HG02852 (cell line): ENCODE measurements around the gene AUTS2.

Experiments used
- ATAC-seq: cut with Tn5 transposase; IDR thresholded peaks from one replicate; pipeline ENCODE4 v1.9.1; 2021; ENCODE audit warnings: mild to moderate bottlenecking, moderate library complexity; ENCODE audit not compliant: unreplicated experiment

AUTS2 gene

GRCh38 chr7:70314221-70314620, 715.9 kb downstream of the AUTS2 start:
- ATAC-seq = no peak

GRCh38 chr7:70316745-70317144, 718.5 kb downstream of the AUTS2 start:
- ATAC-seq = no peak

DNA sequence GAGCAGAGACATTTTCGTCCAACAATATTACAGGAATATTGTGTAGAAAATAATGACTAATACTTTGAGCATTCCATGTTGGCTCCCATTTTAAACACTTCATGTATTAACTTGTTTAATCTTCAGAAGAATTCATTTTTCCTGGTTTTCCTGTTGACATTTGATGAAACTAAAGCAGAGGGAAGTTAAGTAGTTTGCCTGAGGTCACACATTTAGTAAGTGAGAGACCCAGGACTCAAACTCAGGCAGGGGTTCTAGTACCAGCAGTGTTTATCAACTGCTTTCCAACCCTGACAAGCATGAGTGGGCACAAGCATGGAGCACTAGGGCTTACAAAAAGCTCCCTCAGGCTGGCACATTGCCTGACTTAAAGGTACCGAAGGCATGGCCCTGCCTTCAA, 719.1 kb downstream of the AUTS2 start:
- ATAC-seq = no peak

- no peak for ATAC-seq
Measured at GRCh38 chr7:70318511-70318910, 720.2 kb downstream of the AUTS2 start.

DNA sequence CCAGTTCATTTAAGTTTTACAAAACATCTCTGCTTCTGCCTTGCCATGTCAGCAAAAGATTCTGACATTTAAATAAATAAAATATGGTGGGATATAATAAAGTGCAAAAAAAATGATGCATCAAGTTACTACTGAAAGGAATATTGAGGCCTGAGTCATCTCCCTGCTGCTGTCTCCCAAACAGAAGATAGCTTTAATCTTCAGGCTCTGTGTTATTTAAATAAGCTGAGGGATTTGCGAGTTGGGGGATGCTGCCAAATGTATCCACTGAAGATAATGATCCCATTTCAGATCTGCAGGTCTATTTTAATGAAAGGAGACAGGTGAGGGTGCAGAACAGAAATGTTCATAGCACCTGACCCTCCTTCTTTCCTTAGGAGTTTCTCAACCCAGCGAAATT, 720.8 kb downstream of the AUTS2 start:
- ATAC-seq = no peak

DNA sequence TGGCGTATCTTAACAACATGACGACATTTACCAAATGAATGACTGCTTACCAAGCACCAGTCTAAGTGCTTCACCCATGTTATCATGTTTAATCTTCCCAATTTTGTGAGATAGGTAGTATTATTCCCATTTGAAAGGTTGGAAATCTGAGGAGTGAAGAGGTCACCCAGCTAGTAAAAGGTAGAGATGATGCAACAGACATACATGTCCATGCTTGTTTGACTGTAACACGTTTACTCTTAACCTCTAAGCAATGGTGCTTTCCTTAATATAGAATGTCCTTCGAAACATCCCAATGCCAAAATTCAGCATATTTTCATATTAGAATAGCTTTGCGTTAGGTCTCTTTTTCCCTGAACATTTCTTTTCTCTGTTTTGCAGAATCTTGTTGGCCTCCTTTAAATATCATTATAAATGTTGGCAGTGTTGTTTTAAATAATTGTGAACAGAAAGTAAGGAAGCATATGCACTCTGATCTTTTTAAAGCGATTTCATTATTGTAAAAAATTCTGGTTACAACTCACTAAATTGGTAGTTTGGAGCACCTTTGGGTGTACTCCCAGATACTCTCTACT, 722.8 kb downstream of the AUTS2 start:
- ATAC-seq = no peak

- ATAC-seq = no peak
Measured at GRCh38 chr7:70322856-70323255, 724.6 kb downstream of the AUTS2 start.

DNA sequence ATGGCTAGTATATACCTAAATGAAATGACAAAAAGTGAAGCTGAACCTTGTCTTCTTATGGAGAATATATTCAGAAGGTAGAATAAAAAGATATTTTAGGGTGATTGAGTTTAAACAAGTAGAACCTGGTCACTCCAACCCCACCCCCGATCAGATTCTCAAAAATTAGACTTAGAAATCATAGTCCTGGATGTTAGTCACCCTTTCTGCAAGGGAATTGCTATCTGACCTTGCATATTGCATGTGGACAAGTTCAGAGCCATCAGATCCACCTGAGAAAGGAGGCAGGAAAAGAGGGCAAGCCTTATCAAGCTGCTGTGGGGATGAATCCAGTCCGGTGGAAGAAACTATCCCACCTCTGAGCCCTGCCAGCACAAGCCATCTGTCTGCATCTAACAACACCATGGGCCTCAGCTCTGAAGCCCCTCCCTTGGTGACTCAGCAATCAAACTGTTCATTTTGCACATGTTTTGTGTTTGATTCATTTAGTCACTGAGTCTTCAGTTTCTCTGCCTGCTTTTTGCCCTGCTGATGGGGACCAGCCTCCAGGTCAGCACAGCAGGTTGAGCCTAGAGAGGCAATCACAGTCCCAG, 727.3 kb downstream of the AUTS2 start:
- ATAC-seq = no peak

GRCh38 chr7:70334295-70334694, 736.0 kb downstream of the AUTS2 start:
- ATAC-seq = no peak

GRCh38 chr7:70334871-70335270, 736.6 kb downstream of the AUTS2 start:
- no peak for ATAC-seq

DNA sequence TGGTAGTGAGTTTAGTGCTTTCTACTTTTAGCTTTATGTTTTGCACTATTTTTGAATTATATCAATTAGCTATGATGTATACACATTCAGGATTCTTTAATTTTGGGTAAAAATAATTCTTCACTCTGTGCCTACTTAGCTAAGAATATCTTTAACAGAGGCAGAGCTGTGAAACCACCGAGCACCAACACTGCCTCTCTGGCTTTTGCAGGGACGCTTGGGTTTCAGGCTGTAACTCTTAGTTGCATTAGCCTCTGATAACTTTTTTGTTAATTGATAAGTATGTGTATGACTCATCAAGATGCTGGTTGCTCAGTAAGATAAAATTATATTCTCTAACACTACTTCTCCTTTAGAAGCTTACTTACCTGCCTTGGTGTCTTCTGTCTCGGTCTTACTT, 738.3 kb downstream of the AUTS2 start:
- ATAC-seq = no peak

GRCh38 chr7:70338015-70338414, 739.7 kb downstream of the AUTS2 start:
- ATAC-seq = no peak

GRCh38 chr7:70340236-70340635, 742.0 kb downstream of the AUTS2 start:
- no peak for ATAC-seq

DNA sequence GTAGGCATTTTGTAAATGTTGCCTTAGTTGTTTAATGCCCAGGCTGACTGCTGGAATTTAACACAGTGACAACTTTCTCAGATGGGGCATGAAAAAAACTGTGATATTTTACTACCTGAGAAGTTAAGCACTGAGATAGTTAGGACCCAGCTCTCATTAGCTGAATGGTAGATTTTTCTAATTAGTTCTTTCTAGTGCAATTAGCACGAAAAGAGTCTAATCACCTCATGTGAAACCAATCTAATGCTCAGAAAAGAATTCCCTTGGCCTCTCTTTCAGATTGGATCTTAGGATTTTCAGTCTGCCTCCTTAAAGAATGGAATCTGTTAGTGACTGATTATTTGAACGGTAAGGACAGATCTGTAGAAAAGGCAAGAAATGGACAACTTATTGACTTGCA, 743.2 kb downstream of the AUTS2 start:
- ATAC-seq = no peak

DNA sequence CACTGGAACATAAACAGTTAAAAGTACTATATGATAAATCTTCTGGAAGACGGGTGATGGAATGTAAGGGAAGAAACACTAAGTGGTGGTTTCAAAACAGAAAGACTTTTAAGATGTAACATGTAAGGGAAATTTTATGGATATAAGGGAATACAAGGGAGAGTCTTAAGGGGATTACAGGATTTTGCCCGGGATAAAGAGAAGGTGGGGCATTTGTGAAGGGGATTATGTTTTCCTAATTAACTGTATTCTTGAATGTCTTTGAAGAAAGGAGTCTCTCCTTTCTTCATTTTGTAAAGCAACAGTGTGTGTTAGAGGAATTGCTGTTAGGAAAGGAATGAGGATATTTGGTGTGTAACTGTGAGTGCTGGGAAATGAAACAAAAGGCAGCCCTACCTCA, 745.2 kb downstream of the AUTS2 start:
- ATAC-seq = no peak

GRCh38 chr7:70344726-70345125, 746.5 kb downstream of the AUTS2 start:
- no peak for ATAC-seq

GRCh38 chr7:70346844-70347462, 748.7 kb downstream of the AUTS2 start:
- ATAC-seq = no peak

- peak; percentile 99 for ATAC-seq
Measured at GRCh38 chr7:70347463-70348254, 749.4 kb downstream of the AUTS2 start.

GRCh38 chr7:70349031-70349430, 750.8 kb downstream of the AUTS2 start:
- no peak for ATAC-seq

DNA sequence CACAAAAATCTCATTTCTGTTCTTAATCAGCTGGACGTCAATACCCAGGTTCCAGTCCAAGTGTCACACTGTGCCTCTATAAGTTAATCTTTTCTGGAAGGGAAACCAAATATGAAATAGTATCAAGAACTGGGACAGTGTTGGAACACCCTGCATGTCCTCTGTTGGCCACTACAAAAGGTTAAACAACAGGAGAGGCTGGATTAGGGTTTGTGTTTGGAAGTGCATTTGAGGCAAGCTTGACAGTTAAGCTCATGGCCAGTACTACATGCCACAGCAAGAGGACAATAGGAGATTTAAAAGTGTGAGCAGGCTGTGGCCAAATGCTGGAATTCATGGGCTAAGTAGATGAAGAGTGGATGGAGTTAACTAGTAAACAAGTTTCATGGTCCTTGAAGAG, 751.5 kb downstream of the AUTS2 start:
- ATAC-seq = no peak

- ATAC-seq = no peak
Measured at GRCh38 chr7:70352088-70352487, 753.8 kb downstream of the AUTS2 start.

- no peak for ATAC-seq
Measured at GRCh38 chr7:70352906-70353305, 754.6 kb downstream of the AUTS2 start.
